T-helper 17 cell (primary cell): ENCODE results near the gene ZNF324B. TPM values are rescaled to one million over a fixed set of nuclear protein-coding genes. Genes with fewer than 3 reads are reported as not detected.

Experiments
- ATAC-seq: fragments of 150-1000 bp; cut with Tn5 transposase; 2 replicates; pipeline ENCODE4 v1.10.0; 2021; ENCODE audit warnings: mild to moderate bottlenecking, moderate library complexity
- DNase-seq, 3 donors: peaks; one replicate each; pipeline versions ENCODE4 v3.0.0 to v3.0.0-alpha.2; 2020 to 2021
- H3K9me3 ChIP-seq: one replicate; pipeline ENCODE4 v1.7.0; 2013; ENCODE audit warnings: low read length, mild to moderate bottlenecking; ENCODE audit not compliant: control insufficient read depth, poor library complexity, severe bottlenecking
- H3K27ac Mint-ChIP-seq: one replicate; pipeline ENCODE4 v1.8.0; 2022; ENCODE audit warnings: mild to moderate bottlenecking, moderate library complexity, mixed read lengths
- H3K27me3 Mint-ChIP-seq: one replicate; pipeline ENCODE4 v1.8.0; 2022; ENCODE audit warnings: mixed read lengths
- H3K36me3 Mint-ChIP-seq: one replicate; pipeline ENCODE4 v1.8.0; 2022; ENCODE audit warnings: low read depth, mixed read lengths
- H3K4me1 Mint-ChIP-seq: one replicate; pipeline ENCODE4 v1.8.0; 2022; ENCODE audit warnings: mild to moderate bottlenecking, mixed read lengths
- H3K4me3 Mint-ChIP-seq: one replicate; pipeline ENCODE4 v1.8.0; 2022; ENCODE audit warnings: mild to moderate bottlenecking, moderate library complexity, mixed read lengths
- total RNA-seq, 4 donors: library from RNA in 2 of 4; stranded (reverse) in 2 of 4; gene quantifications; one replicate each; pipeline ENCODE4 v1.2.3 and lab custom pipeline; 2022 to 2026

Gene ZNF324B
- total RNA-seq, 2 donors from 2014 or later, result 8.6 to 12.6 TPM

- Mint-ChIP-seq H3K27ac (no peak overlapping the region), H3K36me3 (no peaks in the 10 kb centered on the region), H3K4me1 (peaks cover 17% of the 10 kb centered on the region), H3K4me3 (no peak overlapping the region), H3K27me3 (no peaks in the 10 kb centered on the region)
- ATAC-seq (no peak), DNase-seq (no peak)
- H3K9me3 ChIP-seq, result no peaks in the 10 kb centered on the region
These were observed 48.8 kb downstream of the ZNF324B start for GRCh38 chr19:58500242-58500641.

Other genes with a start within 250 kb of the ZNF324B start
- gene ZNF544, start 222.7 kb upstream of the ZNF324B start, total RNA-seq, result 10 to 100 TPM; 13.4 to 15.0 TPM
- gene ZNF8, start 172.7 kb upstream of the ZNF324B start, total RNA-seq, result 1 to 10 TPM; 5.6 to 6.6 TPM
- 100 to 1,000 TPM; 108 to 110 TPM for gene ERVK3-1, start 146.2 kb upstream of the ZNF324B start, total RNA-seq
- 1 to 10 TPM; 1.5 to 1.7 TPM for gene ZSCAN22, start 124.6 kb upstream of the ZNF324B start, total RNA-seq
- gene A1BG, start 98.1 kb upstream of the ZNF324B start, total RNA-seq, result 10 to 100 TPM; 16.0 to 21.7 TPM
- gene ZNF497, start 88.9 kb upstream of the ZNF324B start, total RNA-seq, result 1 to 10 TPM in 1 of 2 donors, under 1 TPM in 1; 0.55 to 1.6 TPM
- 1 to 10 TPM; 1.2 to 1.6 TPM for gene ZNF837, start 70.6 kb upstream of the ZNF324B start, total RNA-seq
- 1,000 to 10,000 TPM; 1,065 to 1,239 TPM for gene RPS5, start 64.4 kb upstream of the ZNF324B start, total RNA-seq
- not detected for gene RNF225, start 56.0 kb upstream of the ZNF324B start, total RNA-seq
- gene ZNF584, start 43.0 kb upstream of the ZNF324B start, total RNA-seq, result 1 to 10 TPM; 3.0 to 5.4 TPM
- gene ZNF132, start 11.5 kb upstream of the ZNF324B start, total RNA-seq, result 1 to 10 TPM in 1 of 2 donors, under 1 TPM in 1; 0.76 to 1.7 TPM
- 10 to 100 TPM; 21.0 to 35.2 TPM for gene ZNF324, start 15.5 kb downstream of the ZNF324B start, total RNA-seq
- gene ZNF446, start 24.7 kb downstream of the ZNF324B start, total RNA-seq, result 10 to 100 TPM; 13.9 to 17.3 TPM
- 1 to 10 TPM; 6.6 to 7.7 TPM for gene SLC27A5, start 60.4 kb downstream of the ZNF324B start, total RNA-seq
- gene ZBTB45, start 68.2 kb downstream of the ZNF324B start, total RNA-seq, result 1 to 10 TPM; 7.0 to 8.2 TPM
- 100 to 1,000 TPM; 427 to 525 TPM for gene TRIM28, start 92.4 kb downstream of the ZNF324B start, total RNA-seq
- 10 to 100 TPM; 74.8 to 88.8 TPM for gene CHMP2A, start 103.5 kb downstream of the ZNF324B start, total RNA-seq
- gene UBE2M, start 107.0 kb downstream of the ZNF324B start, total RNA-seq, result 10 to 100 TPM; 36.1 to 63.5 TPM
- 10 to 100 TPM; 29.9 to 34.0 TPM for gene MZF1, start 121.7 kb downstream of the ZNF324B start, total RNA-seq